OCI-LY1 (cell line): ENCODE measurements around the gene PTCD1.
A peak's percentile ranks its signal among the peaks of the same experiment; 100 is the strongest.
"Not testable (repeated sequence)": the region's sequence is repeated elsewhere in the genome, so short reads cannot be mapped to it uniquely, and the experiment has no call there.

Experiments
- H2AFZ ChIP-seq: fragments of 200-600 bp; sonication (generic), shearing (Covaris generic); 2 replicates; pipeline ENCODE4 v1.6.0; 2014; ENCODE audit warnings: antibody characterized with exemption, mild to moderate bottlenecking, low read length
- H3F3A ChIP-seq: fragments of 200-600 bp; sonication (generic), shearing (Covaris generic); 2 replicates; pipeline ENCODE4 v1.6.0; 2014; ENCODE audit warnings: mild to moderate bottlenecking, antibody characterized with exemption, low read length, moderate library complexity; ENCODE audit not compliant: insufficient read depth
- H3K27ac ChIP-seq: fragments of 200-600 bp; sonication (generic); 2 replicates; pipeline ENCODE4 v1.5.1; 2014; ENCODE audit warnings: low read length, mixed run types, mild to moderate bottlenecking, low read depth; ENCODE audit not compliant: poor library complexity, severe bottlenecking
- H3K27me3 ChIP-seq: fragments of 200-600 bp; sonication (generic); 2 replicates; pipeline ENCODE4 v1.6.0; 2014; ENCODE audit warnings: antibody characterized with exemption, mild to moderate bottlenecking, low read length, moderate library complexity; ENCODE audit not compliant: insufficient read depth
- H3K36me3 ChIP-seq: fragments of 200-600 bp; sonication (generic); 2 replicates; pipeline ENCODE4 v1.6.1; 2014; ENCODE audit warnings: mild to moderate bottlenecking, antibody characterized with exemption, low read length, moderate library complexity, mixed read lengths; ENCODE audit not compliant: insufficient read depth
- H3K4me1 ChIP-seq: fragments of 200-600 bp; sonication (generic); 2 replicates; pipeline ENCODE4 v1.5.1; 2014; ENCODE audit warnings: mild to moderate bottlenecking, low read length, moderate library complexity; ENCODE audit not compliant: insufficient read depth, severe bottlenecking
- H3K4me2 ChIP-seq: fragments of 200-600 bp; sonication (generic), shearing (Covaris generic); 2 replicates; pipeline ENCODE4 v1.6.1; 2014; ENCODE audit warnings: low read length
- H3K4me3 ChIP-seq: fragments of 200-600 bp; sonication (generic); 2 replicates; pipeline ENCODE4 v1.5.1; 2014; ENCODE audit warnings: low read length, low read depth, mild to moderate bottlenecking, mixed read lengths; ENCODE audit not compliant: poor library complexity, severe bottlenecking
- H3K79me2 ChIP-seq: fragments of 200-600 bp; shearing (Covaris generic); 2 replicates; pipeline ENCODE4 v1.6.1; 2016; ENCODE audit warnings: mixed run types, low read length, mixed read lengths; ENCODE audit not compliant: insufficient read depth
- H3K9ac ChIP-seq: fragments of 200-600 bp; sonication (generic), shearing (Covaris generic); 2 replicates; pipeline ENCODE4 v1.6.1; 2014; ENCODE audit warnings: mild to moderate bottlenecking, low read length, mixed read lengths
- H3K9me2 ChIP-seq: fragments of 200-600 bp; sonication (generic), shearing (Covaris generic); 2 replicates; pipeline ENCODE4 v1.6.1; 2014; ENCODE audit warnings: low read depth, mild to moderate bottlenecking, low read length, mixed read lengths
- H3K9me3 ChIP-seq: fragments of 200-600 bp; shearing (Covaris generic); 2 replicates; pipeline ENCODE4 v1.6.1; 2014; ENCODE audit warnings: low read length, mixed read lengths
- H4K20me1 ChIP-seq: fragments of 200-600 bp; sonication (generic), shearing (Covaris generic); 2 replicates; pipeline ENCODE4 v1.6.0; 2016; ENCODE audit warnings: mild to moderate bottlenecking, low read length; ENCODE audit not compliant: insufficient read depth
- CTCF ChIP-seq: fragments of 200-600 bp; sonication (generic), shearing (Covaris generic); IDR thresholded peaks from 2 replicates; pipeline ENCODE4 v1.5.1; 2017; ENCODE audit warnings: mild to moderate bottlenecking, antibody characterized with exemption, low read length, moderate library complexity, mixed read lengths
- EZH2 ChIP-seq: fragments of 200-600 bp; sonication (generic), shearing (Covaris generic); IDR thresholded peaks from 2 replicates; pipeline ENCODE4 v1.8.0; 2017; ENCODE audit warnings: borderline replicate concordance, mixed run types, mild to moderate bottlenecking, antibody characterized with exemption, low read length, moderate library complexity, mixed read lengths

The PTCD1 gene

GRCh38 chr7:99437946-99438572, 539 bp downstream of the PTCD1 start:
- Histone ChIP-seq H3K79me2 (peaks cover 22% of the 10 kb centered on the region), H2AFZ (peak overlapping the region; percentile 45; the same call in 1 of the 2 replicates), H3K9me3 (no peaks in the 10 kb centered on the region), H3K9ac (peak overlapping the region; percentile 87), H3K4me2 (peak overlapping the region; percentile 90), H3K27me3 (no peaks in the 10 kb centered on the region), H3K9me2 (no peaks in the 10 kb centered on the region), H3F3A (no peaks in the 10 kb centered on the region), H3K36me3 (peaks cover 35% of the 10 kb centered on the region), H3K27ac (peak overlapping the region; percentile 58), H4K20me1 (no peaks in the 10 kb centered on the region), H3K4me3 (peak overlapping the region; percentile 99), H3K4me1 (peaks cover 18% of the 10 kb centered on the region)
- no peak for TF ChIP-seq EZH2
- no peak for TF ChIP-seq CTCF

GRCh38 chr7:99433158-99433557, 5.4 kb downstream of the PTCD1 start:
- Histone ChIP-seq H3K4me3 (no peak overlapping the region), H3K9me3 (no peaks in the 10 kb centered on the region), H3K9ac (no peak overlapping the region), H3K4me1 (peaks cover 8% of the 10 kb centered on the region), H3K79me2 (peaks cover 8% of the 10 kb centered on the region), H2AFZ (no peak overlapping the region), H3K36me3 (peaks cover 65% of the 10 kb centered on the region), H4K20me1 (no peaks in the 10 kb centered on the region), H3K27me3 (no peaks in the 10 kb centered on the region), H3K4me2 (no peak overlapping the region), H3K9me2 (no peaks in the 10 kb centered on the region), H3F3A (no peaks in the 10 kb centered on the region), H3K27ac (no peak overlapping the region)
- TF ChIP-seq CTCF (no peak), EZH2 (no peak)

- H3K36me3 ChIP-seq, result peaks cover 65% of the 10 kb centered on the region
- H3K9me3 ChIP-seq, H3K27ac ChIP-seq, H3K27me3 ChIP-seq, H3K4me1 ChIP-seq, H3F3A ChIP-seq, H3K4me2 ChIP-seq, H3K79me2 ChIP-seq, H3K9ac ChIP-seq, H2AFZ ChIP-seq, H4K20me1 ChIP-seq, H3K9me2 ChIP-seq, H3K4me3 ChIP-seq: not testable (repeated sequence)
These were observed 6.7 kb downstream of the PTCD1 start for GRCh38 chr7:99431756-99432540.
